Kasumi-1 (cell line): ENCODE results near the gene SMOC2.
A peak's percentile ranks its signal among the peaks of the same experiment; 100 is the strongest.

Source experiments
- DNase-seq, 2 experiments: peaks; one replicate each; lab custom pipeline; 2025; lab: John Stamatoyannopoulos, UW

The SMOC2 gene

DNA sequence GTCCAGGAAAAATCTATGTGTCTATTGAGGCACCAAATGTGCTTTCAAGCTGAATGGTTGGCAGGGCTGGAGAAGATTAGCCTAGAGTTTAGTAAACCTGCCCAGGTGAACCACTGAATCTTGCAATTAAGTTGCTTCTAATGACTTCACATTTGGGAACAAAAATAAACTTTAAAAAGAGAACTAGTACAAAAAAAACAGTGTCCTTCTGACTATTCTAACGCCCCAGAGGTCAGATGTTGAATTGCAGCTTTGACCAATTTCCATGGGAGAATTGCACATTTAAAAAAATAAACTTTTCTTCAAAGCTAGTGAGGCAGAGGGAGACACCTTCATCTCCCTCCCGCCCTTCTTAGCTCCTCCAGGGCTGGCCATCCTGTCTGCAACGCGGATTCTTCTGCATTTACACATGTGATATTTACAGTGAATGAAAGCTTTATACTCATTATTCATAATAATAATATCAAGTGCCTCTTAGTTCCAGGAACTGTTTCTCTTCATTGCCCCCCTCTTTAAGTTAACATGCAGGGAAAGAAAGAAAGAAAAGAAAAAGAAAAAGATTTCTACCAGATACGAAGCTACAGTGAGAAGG, 270.2 kb downstream of the SMOC2 start:
- DNase-seq = peak in 1 of 2 experiments; percentile 10

DNA sequence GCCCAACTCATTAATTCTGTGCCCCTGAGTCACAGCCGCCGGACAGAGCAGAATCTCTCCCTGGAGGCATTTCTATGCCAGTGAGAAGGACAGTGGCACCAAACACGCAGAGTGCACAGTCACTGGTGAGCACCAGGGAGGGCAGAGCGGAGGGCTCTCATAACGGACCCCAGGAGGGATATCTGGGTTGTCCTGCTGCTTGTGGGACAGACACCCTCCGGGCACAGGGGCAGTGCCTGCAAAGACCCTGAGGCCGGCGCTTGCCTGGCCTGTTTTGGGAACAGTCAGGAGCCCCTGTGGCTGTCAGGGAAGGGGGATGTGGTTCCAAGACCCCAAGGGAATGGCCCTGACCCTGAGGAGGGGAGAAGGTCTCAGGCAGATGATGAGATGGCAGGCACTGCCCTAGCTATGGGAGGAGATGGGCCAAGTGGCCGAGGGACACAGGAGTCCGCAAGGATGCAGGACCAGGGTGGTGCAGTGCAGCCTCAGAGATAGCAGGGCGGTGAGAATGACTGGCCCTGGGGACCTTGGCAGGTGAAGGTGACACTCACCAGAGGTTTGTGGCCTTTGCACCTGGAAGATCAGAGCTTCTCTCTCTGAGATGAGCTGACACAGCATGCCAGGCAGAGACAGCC, 270.8 kb downstream of the SMOC2 start:
- no peak for DNase-seq

DNA sequence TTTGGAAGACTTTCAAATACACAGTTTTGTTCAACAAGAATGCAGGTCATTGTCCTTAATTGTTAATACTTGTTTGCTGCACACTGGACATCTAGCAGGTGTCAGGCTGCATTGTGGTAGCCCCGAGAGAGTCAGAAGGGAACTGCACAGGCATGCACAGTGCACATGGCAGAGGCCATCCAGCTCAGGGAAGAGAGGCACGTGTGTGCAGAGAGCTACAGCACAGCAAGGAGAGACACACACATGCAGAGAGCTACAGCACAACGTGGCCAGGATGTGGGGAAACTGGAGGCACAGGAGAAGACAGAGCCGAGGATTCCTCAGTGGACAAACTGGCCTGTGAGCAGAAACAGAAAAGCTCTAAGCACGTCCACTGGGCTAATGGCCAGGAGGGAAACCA, 272.0 kb downstream of the SMOC2 start:
- no peak for DNase-seq

DNA sequence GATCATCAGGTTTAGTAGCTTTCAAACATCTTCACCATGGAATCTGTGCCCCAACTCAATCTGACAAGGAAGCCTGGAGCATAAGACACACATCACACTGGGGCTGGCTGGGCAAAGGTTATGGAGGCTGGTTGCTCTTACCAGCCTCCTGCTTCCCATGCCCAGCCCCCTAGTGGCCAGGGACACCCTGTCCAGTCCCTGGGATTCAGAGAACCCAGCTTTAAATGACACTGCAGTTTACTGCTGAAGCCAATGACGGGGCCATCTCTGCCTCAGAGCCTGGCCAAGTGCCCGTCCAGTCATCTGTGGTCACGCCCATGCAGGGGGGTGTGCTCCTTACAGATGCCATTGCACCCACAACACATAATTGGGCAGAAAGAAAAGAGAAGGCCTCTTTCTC, 272.9 kb downstream of the SMOC2 start:
- no peak for DNase-seq

DNA sequence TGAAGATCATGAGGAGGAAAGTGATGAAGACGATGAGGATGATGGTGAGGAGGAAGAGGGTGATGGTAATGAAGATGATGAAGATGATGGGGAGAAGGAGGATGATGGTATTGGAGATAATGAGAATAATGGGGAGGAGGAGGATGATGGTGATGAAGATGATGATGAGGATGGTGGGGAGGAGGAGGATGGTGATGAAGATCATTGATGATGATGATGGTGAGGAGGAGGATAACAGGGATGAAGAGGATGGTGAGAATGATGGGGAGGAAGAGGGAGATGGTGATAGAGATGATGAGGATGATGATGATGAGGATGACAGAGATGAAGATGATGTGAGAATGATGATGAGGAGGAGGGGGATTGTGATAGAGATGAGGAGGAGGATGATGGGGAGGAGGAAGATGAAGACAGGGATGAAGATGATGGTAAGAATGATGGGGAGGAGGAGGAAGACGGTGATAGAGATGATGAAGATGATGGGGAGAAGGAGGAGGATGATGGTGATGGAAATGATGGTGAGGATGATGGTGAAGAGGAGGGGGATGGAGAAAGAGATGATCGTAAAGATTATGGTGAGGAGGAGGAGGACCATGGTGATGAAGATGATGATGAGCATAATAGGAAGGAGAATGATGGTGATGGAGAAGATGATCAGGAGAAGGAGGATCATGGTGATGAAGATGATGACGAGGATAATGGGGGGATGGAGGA, 273.7 kb downstream of the SMOC2 start:
- DNase-seq = no peak

DNA sequence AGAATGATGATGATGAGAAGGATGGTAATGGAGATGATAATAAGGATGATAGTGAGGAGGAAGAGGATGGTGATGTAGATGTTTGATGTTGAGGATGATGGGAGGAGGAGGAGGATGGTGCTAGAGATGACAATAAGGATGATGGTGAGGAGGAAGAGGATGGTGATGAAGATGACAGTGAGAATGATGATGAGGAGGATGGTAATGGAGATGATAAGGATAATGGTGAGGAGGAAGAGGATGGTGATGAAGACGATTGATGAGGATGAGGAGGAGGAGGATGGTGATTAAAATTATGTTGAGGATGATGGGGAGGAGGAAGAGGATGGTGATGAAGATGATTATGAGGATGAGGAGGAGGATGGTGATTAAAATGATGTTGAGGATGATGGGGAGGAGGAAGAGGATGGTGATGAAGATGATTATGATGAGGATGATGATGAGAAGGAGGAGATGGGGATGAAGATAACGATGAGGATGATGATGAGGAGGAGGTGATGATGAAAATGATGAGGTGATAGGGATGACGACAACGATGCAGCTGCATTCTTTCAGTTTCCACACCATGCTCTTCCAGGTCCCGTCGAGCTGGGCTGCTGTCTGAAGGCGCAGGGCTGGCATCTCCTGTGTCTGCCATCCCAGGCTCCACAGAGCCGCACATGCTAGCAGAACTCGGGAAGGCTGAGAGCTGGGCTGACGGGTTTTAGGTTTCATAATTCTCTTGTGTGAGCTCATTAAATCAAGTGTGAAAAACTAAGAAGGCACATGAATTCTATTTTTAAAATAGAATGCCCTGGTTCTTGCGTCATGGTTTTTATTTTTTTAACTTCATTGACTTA, 274.9 kb downstream of the SMOC2 start:
- no peak for DNase-seq

DNA sequence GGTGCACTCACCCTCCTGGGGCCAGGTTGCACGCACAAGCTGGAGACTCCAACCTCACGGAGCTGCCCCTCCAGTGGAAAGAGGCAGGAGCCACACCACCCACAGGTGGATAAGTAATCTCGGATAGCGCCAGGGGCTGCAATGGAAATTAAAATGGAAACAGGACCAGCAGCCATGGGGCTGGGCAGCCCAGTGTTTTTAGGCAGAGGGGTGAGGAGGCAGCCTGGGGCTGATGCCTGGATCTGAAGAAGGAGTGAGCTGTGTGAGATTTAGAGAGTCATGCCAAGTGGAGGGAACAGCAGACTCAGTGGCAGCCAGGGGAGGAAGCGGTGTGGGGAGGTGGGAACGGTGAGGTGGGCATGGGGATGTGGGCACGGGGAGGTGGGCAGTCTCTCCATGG, 275.6 kb downstream of the SMOC2 start:
- DNase-seq = no peak

DNA sequence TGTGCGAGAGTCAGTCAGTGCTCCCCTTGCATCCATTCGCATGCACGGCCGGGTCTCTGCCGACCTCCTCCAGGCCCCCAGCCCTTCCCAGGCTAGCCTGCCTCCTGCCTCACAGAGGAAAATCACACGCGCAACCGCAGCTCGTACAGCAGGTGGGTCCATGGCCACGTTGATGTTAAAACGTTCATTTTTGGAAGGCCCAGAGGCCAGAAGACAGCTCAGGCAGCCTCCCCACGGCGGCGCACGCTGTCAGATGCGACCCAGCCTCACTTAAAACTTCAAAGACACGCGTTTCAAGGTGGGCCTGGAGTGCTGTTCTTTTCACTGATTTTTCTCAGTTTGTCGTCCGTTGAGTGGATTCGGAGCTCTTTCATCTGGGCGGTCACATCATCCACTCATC, 276.5 kb downstream of the SMOC2 start:
- no peak for DNase-seq
